ENCODE data around the gene KLC1.

Gene KLC1

GRCh38 chr14:103706551-103707328 is 77.7 kb downstream of the KLC1 start:
- no peak overlapping the region for H3K4me3 ChIP-seq (replicated peaks; ENCODE audit: low read depth, low read length)
- no peak for DNase-seq (ENCODE audit: extremely low read depth, low read depth)
- TF ChIP-seq CTCF (IDR thresholded peaks at IDR 0.05; ENCODE audit: low read depth, low read length, missing control alignments), result no peak

GRCh38 chr14:103707329-103708263 is 78.6 kb downstream of the KLC1 start:
- H3K4me3 ChIP-seq (replicated peaks; ENCODE audit: low read depth, low read length), result no peak overlapping the region
- peak; percentile 39 for DNase-seq (ENCODE audit: extremely low read depth, low read depth)
- TF ChIP-seq CTCF (IDR thresholded peaks at IDR 0.05; ENCODE audit: low read depth, low read length, missing control alignments), result no peak

GRCh38 chr14:103708750-103709187 is 79.8 kb downstream of the KLC1 start:
- no peak for TF ChIP-seq CTCF (IDR thresholded peaks at IDR 0.05; ENCODE audit: low read depth, low read length, missing control alignments)

GRCh38 chr14:103709814-103710213 is 80.8 kb downstream of the KLC1 start:
- no peak overlapping the region for H3K4me3 ChIP-seq (replicated peaks; ENCODE audit: low read depth, low read length)
- no peak for TF ChIP-seq CTCF (IDR thresholded peaks at IDR 0.05; ENCODE audit: low read depth, low read length, missing control alignments)
- DNase-seq (ENCODE audit: extremely low read depth, low read depth), result no peak

More at GRCh38 chr14:103708750-103709187, 79.8 kb downstream of the KLC1 start:
- no peak overlapping the region for H3K4me3 ChIP-seq (replicated peaks; ENCODE audit: low read depth, low read length)
- no peak for DNase-seq (ENCODE audit: extremely low read depth, low read depth)

GRCh38 chr14:103710771-103711377 is 81.9 kb downstream of the KLC1 start:
- TF ChIP-seq CTCF (IDR thresholded peaks at IDR 0.05; ENCODE audit: low read depth, low read length, missing control alignments), result no peak
- DNase-seq (ENCODE audit: extremely low read depth, low read depth), result no peak
- H3K4me3 ChIP-seq (replicated peaks; ENCODE audit: low read depth, low read length), result no peak overlapping the region

GRCh38 chr14:103711516-103712431 is 82.8 kb downstream of the KLC1 start:
- H3K4me3 ChIP-seq (replicated peaks; ENCODE audit: low read depth, low read length), result no peak overlapping the region
- no peak for DNase-seq (ENCODE audit: extremely low read depth, low read depth)
- no peak for TF ChIP-seq CTCF (IDR thresholded peaks at IDR 0.05; ENCODE audit: low read depth, low read length, missing control alignments)

Data from HFF-Myc (cell line).